H1 (cell line): ENCODE data around the gene DCPS. TPM values are rescaled to one million over a fixed set of nuclear protein-coding genes. Genes with fewer than 3 reads are reported as not detected.

Experiments used
- CHD7 ChIP-seq: fragments of 300-600 bp; sonication (generic); IDR thresholded peaks from 2 replicates; pipeline ENCODE4 v1.7.1; 2012; ENCODE audit warnings: low read length, moderate library complexity, mild to moderate bottlenecking, inconsistent platforms; ENCODE audit not compliant: insufficient replicate concordance
- polyA plus RNA-seq, 7 experiments: library from polyadenylated mRNA; depleted of rRNA in 3 of 7; stranded (reverse) in 5 of 7; unstranded in 2 of 7; fragments of >200 nt in 5 of 7; fragments of 200-250 nt in 2 of 7; gene quantifications; 1 replicate in 5 of 7; 2 replicates in 1 of 7; 4 replicates in 1 of 7; pipeline versions ENCODE4 v1.2.1 to v1.2.3, GENCODE V29; 2011 to 2013; ENCODE audit warnings: missing spikeins in 2 of 7, mixed read lengths in 2 of 7
- total RNA-seq: library from RNA; stranded (reverse); fragmentation: NEBNext Ultra II Directional; extraction: Animal tissue kit (Norgen Biotek cat#: 25700); gene quantifications from 2 replicates; pipeline ENCODE4 v1.2.1, GENCODE V29; 2021

DCPS gene
- total and polyA plus RNA-seq, 2 of the 8 experiments (the other 6 are each of a cell fraction or from before 2014, with no cell fraction given), result 24.6 to 55.2 TPM

GRCh38 chr11:126391286-126391954 lies 87.6 kb downstream of the DCPS start (continued):
- TF ChIP-seq CHD7, result no peak
